Measurements from ENCODE around the gene RUSF1.

The RUSF1 gene

GRCh38 chr16:31471241-31471874 is 36.8 kb downstream of the RUSF1 start:
- no peak for DNase-seq (ENCODE audit: low spot score)

GRCh38 chr16:31470615-31471014 is 37.6 kb downstream of the RUSF1 start:
- no peak for DNase-seq (ENCODE audit: low spot score)

- no peak for DNase-seq (ENCODE audit: low spot score)
Measured at GRCh38 chr16:31467858-31468257, 40.3 kb downstream of the RUSF1 start.

- DNase-seq (ENCODE audit: low spot score) = no peak
Measured at GRCh38 chr16:31467151-31467773, 40.9 kb downstream of the RUSF1 start.

GRCh38 chr16:31466381-31466841 is 41.8 kb downstream of the RUSF1 start:
- DNase-seq (ENCODE audit: low spot score) = no peak

- no peak for DNase-seq (ENCODE audit: low spot score)
Measured at GRCh38 chr16:31465788-31466370, 42.3 kb downstream of the RUSF1 start.

- DNase-seq (ENCODE audit: low spot score) = no peak
Measured at GRCh38 chr16:31464781-31465260, 43.4 kb downstream of the RUSF1 start.

- DNase-seq (ENCODE audit: low spot score) = no peak
Measured at GRCh38 chr16:31464348-31464769, 43.8 kb downstream of the RUSF1 start.

GRCh38 chr16:31461921-31462804 is 46.0 kb downstream of the RUSF1 start:
- DNase-seq (ENCODE audit: low spot score) = no peak

- DNase-seq (ENCODE audit: low spot score) = no peak
Measured at GRCh38 chr16:31461201-31461920, 46.8 kb downstream of the RUSF1 start.

GRCh38 chr16:31460582-31461002 is 47.6 kb downstream of the RUSF1 start:
- peak; percentile 51 for DNase-seq (ENCODE audit: low spot score)

- peak; percentile 100 for DNase-seq (ENCODE audit: low spot score)
Measured at GRCh38 chr16:31459687-31460581, 48.3 kb downstream of the RUSF1 start.

GRCh38 chr16:31458844-31459686 is 49.1 kb downstream of the RUSF1 start, which contains the start of gene ARMC5:
Gene ARMC5 (plus strand): TSS chr16:31459501. CDS start chr16:31459525, 24 bp downstream.
- peak; percentile 100 for DNase-seq (ENCODE audit: low spot score)

- DNase-seq (ENCODE audit: low spot score) = no peak
Measured at GRCh38 chr16:31458073-31458843, 49.9 kb downstream of the RUSF1 start.

GRCh38 chr16:31456988-31457360 is 51.2 kb downstream of the RUSF1 start:
- DNase-seq (ENCODE audit: low spot score) = no peak

- no peak for DNase-seq (ENCODE audit: low spot score)
Measured at GRCh38 chr16:31455601-31456314, 52.4 kb downstream of the RUSF1 start.

GRCh38 chr16:31453255-31454204 is 54.7 kb downstream of the RUSF1 start:
- DNase-seq (ENCODE audit: low spot score) = no peak
